ENCODE data around the gene ATP6V0C.

DNA sequence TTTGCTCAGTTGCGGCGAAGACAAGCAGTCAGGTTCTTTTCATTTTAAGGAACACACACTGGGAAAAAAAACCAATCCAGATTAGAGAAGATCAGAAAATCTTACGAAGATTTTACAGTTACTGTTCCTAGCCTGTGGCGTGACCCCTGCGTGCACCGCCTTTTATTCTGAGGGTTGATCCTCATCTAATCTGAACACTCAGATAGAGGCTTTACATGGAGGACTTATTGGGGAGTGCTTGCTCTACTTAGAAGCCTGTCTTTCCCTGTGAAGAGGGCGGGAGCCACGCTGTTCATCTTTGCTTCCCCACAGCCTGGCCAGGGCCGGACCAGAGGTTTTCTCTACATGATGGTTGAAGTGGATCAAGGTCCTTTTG is 37.4 kb upstream of the ATP6V0C start:
- TF ChIP-seq, protein P1, sequence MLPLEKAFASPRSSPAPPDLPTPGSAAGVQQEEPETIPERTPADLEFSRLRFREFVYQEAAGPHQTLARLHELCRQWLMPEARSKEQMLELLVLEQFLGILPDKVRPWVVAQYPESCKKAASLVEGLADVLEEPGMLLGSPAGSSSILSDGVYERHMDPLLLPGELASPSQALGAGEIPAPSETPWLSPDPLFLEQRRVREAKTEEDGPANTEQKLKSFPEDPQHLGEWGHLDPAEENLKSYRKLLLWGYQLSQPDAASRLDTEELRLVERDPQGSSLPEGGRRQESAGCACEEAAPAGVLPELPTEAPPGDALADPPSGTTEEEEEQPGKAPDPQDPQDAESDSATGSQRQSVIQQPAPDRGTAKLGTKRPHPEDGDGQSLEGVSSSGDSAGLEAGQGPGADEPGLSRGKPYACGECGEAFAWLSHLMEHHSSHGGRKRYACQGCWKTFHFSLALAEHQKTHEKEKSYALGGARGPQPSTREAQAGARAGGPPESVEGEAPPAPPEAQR (CRISPR knock-in tag; IDR thresholded peaks at IDR 0.05), result no peak
- TF ChIP-seq NFYB (CRISPR knock-in tag; conservative IDR thresholded peaks at IDR 0.05; ENCODE audit: low read depth) (no peak), TCF7 (CRISPR knock-in tag; IDR thresholded peaks at IDR 0.05; ENCODE audit: low read depth) (no peak), CTCF (IDR thresholded peaks at IDR 0.05) (no peak), ESRRA (CRISPR knock-in tag; IDR thresholded peaks at IDR 0.05; ENCODE audit: borderline replicate concordance) (no peak), ATF2 (CRISPR knock-in tag; IDR thresholded peaks at IDR 0.05; ENCODE audit: borderline replicate concordance, low read depth) (no peak)
- TF ChIP-seq, protein P2, sequence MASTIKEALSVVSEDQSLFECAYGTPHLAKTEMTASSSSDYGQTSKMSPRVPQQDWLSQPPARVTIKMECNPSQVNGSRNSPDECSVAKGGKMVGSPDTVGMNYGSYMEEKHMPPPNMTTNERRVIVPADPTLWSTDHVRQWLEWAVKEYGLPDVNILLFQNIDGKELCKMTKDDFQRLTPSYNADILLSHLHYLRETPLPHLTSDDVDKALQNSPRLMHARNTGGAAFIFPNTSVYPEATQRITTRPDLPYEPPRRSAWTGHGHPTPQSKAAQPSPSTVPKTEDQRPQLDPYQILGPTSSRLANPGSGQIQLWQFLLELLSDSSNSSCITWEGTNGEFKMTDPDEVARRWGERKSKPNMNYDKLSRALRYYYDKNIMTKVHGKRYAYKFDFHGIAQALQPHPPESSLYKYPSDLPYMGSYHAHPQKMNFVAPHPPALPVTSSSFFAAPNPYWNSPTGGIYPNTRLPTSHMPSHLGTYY (CRISPR knock-in tag; IDR thresholded peaks at IDR 0.05), result no peak
- TF ChIP-seq, protein P3, sequence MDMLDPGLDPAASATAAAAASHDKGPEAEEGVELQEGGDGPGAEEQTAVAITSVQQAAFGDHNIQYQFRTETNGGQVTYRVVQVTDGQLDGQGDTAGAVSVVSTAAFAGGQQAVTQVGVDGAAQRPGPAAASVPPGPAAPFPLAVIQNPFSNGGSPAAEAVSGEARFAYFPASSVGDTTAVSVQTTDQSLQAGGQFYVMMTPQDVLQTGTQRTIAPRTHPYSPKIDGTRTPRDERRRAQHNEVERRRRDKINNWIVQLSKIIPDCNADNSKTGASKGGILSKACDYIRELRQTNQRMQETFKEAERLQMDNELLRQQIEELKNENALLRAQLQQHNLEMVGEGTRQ (CRISPR knock-in tag; IDR thresholded peaks at IDR 0.05), result no peak
- TF ChIP-seq, protein P4, sequence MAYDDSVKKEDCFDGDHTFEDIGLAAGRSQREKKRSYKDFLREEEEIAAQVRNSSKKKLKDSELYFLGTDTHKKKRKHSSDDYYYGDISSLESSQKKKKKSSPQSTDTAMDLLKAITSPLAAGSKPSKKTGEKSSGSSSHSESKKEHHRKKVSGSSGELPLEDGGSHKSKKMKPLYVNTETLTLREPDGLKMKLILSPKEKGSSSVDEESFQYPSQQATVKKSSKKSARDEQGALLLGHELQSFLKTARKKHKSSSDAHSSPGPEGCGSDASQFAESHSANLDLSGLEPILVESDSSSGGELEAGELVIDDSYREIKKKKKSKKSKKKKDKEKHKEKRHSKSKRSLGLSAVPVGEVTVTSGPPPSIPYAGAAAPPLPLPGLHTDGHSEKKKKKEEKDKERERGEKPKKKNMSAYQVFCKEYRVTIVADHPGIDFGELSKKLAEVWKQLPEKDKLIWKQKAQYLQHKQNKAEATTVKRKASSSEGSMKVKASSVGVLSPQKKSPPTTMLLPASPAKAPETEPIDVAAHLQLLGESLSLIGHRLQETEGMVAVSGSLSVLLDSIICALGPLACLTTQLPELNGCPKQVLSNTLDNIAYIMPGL (CRISPR knock-in tag; IDR thresholded peaks at IDR 0.05), result no peak
